ENCODE measurements around the gene EEF1AKMT4.
A peak's percentile ranks its signal among the peaks of the same experiment; 100 is the strongest.

Gene EEF1AKMT4

GRCh38 chr3:184249412-184250166 is at the start of gene EEF1AKMT4:
Gene EEF1AKMT4, plus strand, starts transcription at chr3:184249672. Its CDS starts 23 bp downstream, at chr3:184249695.
- Histone ChIP-seq H3K4me3 (ENCODE audit: low read length in 2 of 2) (peak within 1 kb of the TSS; percentile 74 to 99), H3K4me1 (ENCODE audit: control insufficient read depth in 2 of 2, insufficient read depth in 2 of 2, low read length in 2 of 2) (peaks cover 8 to 11% of the 10 kb centered on the region in 2 donors), H3K9me3 (ENCODE audit: control insufficient read depth in 2 of 2, low read length in 2 of 2) (no peaks in the 10 kb centered on the region), H3K9ac (ENCODE audit: low read depth in 1 of 2, low read length in 2 of 2) (peak within 1 kb of the TSS; percentile 82 to 92), H3K36me3 (ENCODE audit: control insufficient read depth in 2 of 2, insufficient read depth in 2 of 2, low read length in 2 of 2) (peaks cover 9 to 11% of the 10 kb centered on the region in 2 donors), H3K27me3 (ENCODE audit: control insufficient read depth in 2 of 2, insufficient read depth in 2 of 2, low read length in 2 of 2) (no peaks in the 10 kb centered on the region), H3K27ac (ENCODE audit: low read depth in 2 of 2, low read length in 2 of 2) (peak within 1 kb of the TSS; percentile 59 to 92)

GRCh38 chr3:184200825-184201224 is 48.6 kb upstream of the EEF1AKMT4 start:
- Histone ChIP-seq H3K36me3 (ENCODE audit: control insufficient read depth in 2 of 2, insufficient read depth in 2 of 2, low read length in 2 of 2) (peaks cover 2 to 4% of the 10 kb centered on the region in 2 donors), H3K27me3 (ENCODE audit: control insufficient read depth in 2 of 2, insufficient read depth in 2 of 2, low read length in 2 of 2) (no peaks in the 10 kb centered on the region), H3K4me1 (ENCODE audit: control insufficient read depth in 2 of 2, insufficient read depth in 2 of 2, low read length in 2 of 2) (no peaks in the 10 kb centered on the region), H3K9me3 (ENCODE audit: control insufficient read depth in 2 of 2, low read length in 2 of 2) (no peaks in the 10 kb centered on the region), H3K9ac (ENCODE audit: low read depth in 1 of 2, low read length in 2 of 2) (no peak overlapping the region), H3K4me3 (ENCODE audit: low read length in 2 of 2) (no peak overlapping the region), H3K27ac (ENCODE audit: low read depth in 2 of 2, low read length in 2 of 2) (no peak overlapping the region)

- Histone ChIP-seq H3K27me3 (ENCODE audit: control insufficient read depth in 2 of 2, insufficient read depth in 2 of 2, low read length in 2 of 2) (no peaks in the 10 kb centered on the region), H3K4me1 (ENCODE audit: control insufficient read depth in 2 of 2, insufficient read depth in 2 of 2, low read length in 2 of 2) (no peaks in the 10 kb centered on the region), H3K36me3 (ENCODE audit: control insufficient read depth in 2 of 2, insufficient read depth in 2 of 2, low read length in 2 of 2) (no peaks in the 10 kb centered on the region), H3K9me3 (ENCODE audit: control insufficient read depth in 2 of 2, low read length in 2 of 2) (no peaks in the 10 kb centered on the region), H3K4me3 (ENCODE audit: low read length in 2 of 2) (no peak overlapping the region), H3K9ac (ENCODE audit: low read depth in 1 of 2, low read length in 2 of 2) (no peak overlapping the region), H3K27ac (ENCODE audit: low read depth in 2 of 2, low read length in 2 of 2) (no peak overlapping the region)
These were observed 45.9 kb upstream of the EEF1AKMT4 start for GRCh38 chr3:184203526-184203925.

GRCh38 chr3:184209146-184209923 is 40.1 kb upstream of the EEF1AKMT4 start:
- Histone ChIP-seq H3K27ac (ENCODE audit: low read depth in 2 of 2, low read length in 2 of 2) (no peak overlapping the region), H3K9ac (ENCODE audit: low read depth in 1 of 2, low read length in 2 of 2) (no peak overlapping the region), H3K36me3 (ENCODE audit: control insufficient read depth in 2 of 2, insufficient read depth in 2 of 2, low read length in 2 of 2) (no peaks in the 10 kb centered on the region), H3K9me3 (ENCODE audit: control insufficient read depth in 2 of 2, low read length in 2 of 2) (no peaks in the 10 kb centered on the region), H3K4me1 (ENCODE audit: control insufficient read depth in 2 of 2, insufficient read depth in 2 of 2, low read length in 2 of 2) (no peaks in the 10 kb centered on the region), H3K4me3 (ENCODE audit: low read length in 2 of 2) (no peak overlapping the region), H3K27me3 (ENCODE audit: control insufficient read depth in 2 of 2, insufficient read depth in 2 of 2, low read length in 2 of 2) (no peaks in the 10 kb centered on the region)

GRCh38 chr3:184211297-184211696 is 38.2 kb upstream of the EEF1AKMT4 start:
- H3K4me1 ChIP-seq (ENCODE audit: control insufficient read depth in 2 of 2, insufficient read depth in 2 of 2, low read length in 2 of 2), result no peaks in the 10 kb centered on the region

GRCh38 chr3:184211718-184212117 is 37.8 kb upstream of the EEF1AKMT4 start:
- Histone ChIP-seq H3K27ac (ENCODE audit: low read depth in 2 of 2, low read length in 2 of 2) (no peak overlapping the region), H3K9me3 (ENCODE audit: control insufficient read depth in 2 of 2, low read length in 2 of 2) (no peaks in the 10 kb centered on the region), H3K4me3 (ENCODE audit: low read length in 2 of 2) (no peak overlapping the region), H3K36me3 (ENCODE audit: control insufficient read depth in 2 of 2, insufficient read depth in 2 of 2, low read length in 2 of 2) (no peaks in the 10 kb centered on the region), H3K9ac (ENCODE audit: low read depth in 1 of 2, low read length in 2 of 2) (no peak overlapping the region), H3K27me3 (ENCODE audit: control insufficient read depth in 2 of 2, insufficient read depth in 2 of 2, low read length in 2 of 2) (no peaks in the 10 kb centered on the region), H3K4me1 (ENCODE audit: control insufficient read depth in 2 of 2, insufficient read depth in 2 of 2, low read length in 2 of 2) (no peaks in the 10 kb centered on the region)

More at GRCh38 chr3:184211297-184211696, 38.2 kb upstream of the EEF1AKMT4 start:
- Histone ChIP-seq H3K27me3 (ENCODE audit: control insufficient read depth in 2 of 2, insufficient read depth in 2 of 2, low read length in 2 of 2) (no peaks in the 10 kb centered on the region), H3K36me3 (ENCODE audit: control insufficient read depth in 2 of 2, insufficient read depth in 2 of 2, low read length in 2 of 2) (no peaks in the 10 kb centered on the region), H3K27ac (ENCODE audit: low read depth in 2 of 2, low read length in 2 of 2) (no peak overlapping the region), H3K9me3 (ENCODE audit: control insufficient read depth in 2 of 2, low read length in 2 of 2) (no peaks in the 10 kb centered on the region), H3K4me3 (ENCODE audit: low read length in 2 of 2) (no peak overlapping the region), H3K9ac (ENCODE audit: low read depth in 1 of 2, low read length in 2 of 2) (no peak overlapping the region)

- Histone ChIP-seq H3K4me1 (ENCODE audit: control insufficient read depth in 2 of 2, insufficient read depth in 2 of 2, low read length in 2 of 2) (no peaks in the 10 kb centered on the region), H3K36me3 (ENCODE audit: control insufficient read depth in 2 of 2, insufficient read depth in 2 of 2, low read length in 2 of 2) (no peaks in the 10 kb centered on the region), H3K9me3 (ENCODE audit: control insufficient read depth in 2 of 2, low read length in 2 of 2) (no peaks in the 10 kb centered on the region), H3K4me3 (ENCODE audit: low read length in 2 of 2) (no peak overlapping the region), H3K27ac (ENCODE audit: low read depth in 2 of 2, low read length in 2 of 2) (no peak overlapping the region), H3K27me3 (ENCODE audit: control insufficient read depth in 2 of 2, insufficient read depth in 2 of 2, low read length in 2 of 2) (no peaks in the 10 kb centered on the region), H3K9ac (ENCODE audit: low read depth in 1 of 2, low read length in 2 of 2) (no peak overlapping the region)
These were observed 30.7 kb upstream of the EEF1AKMT4 start for GRCh38 chr3:184218814-184219213.

- H3K9ac ChIP-seq (ENCODE audit: low read depth in 1 of 2, low read length in 2 of 2), result no peak overlapping the region
- no peak overlapping the region for H3K4me3 ChIP-seq (ENCODE audit: low read length in 2 of 2)
- no peak overlapping the region for H3K27ac ChIP-seq (ENCODE audit: low read depth in 2 of 2, low read length in 2 of 2)
- H3K27me3 ChIP-seq (ENCODE audit: control insufficient read depth in 2 of 2, insufficient read depth in 2 of 2, low read length in 2 of 2), result peaks cover 0 to 2% of the 10 kb centered on the region in 2 donors
- H3K4me1 ChIP-seq (ENCODE audit: control insufficient read depth in 2 of 2, insufficient read depth in 2 of 2, low read length in 2 of 2), result no peaks in the 10 kb centered on the region
- H3K36me3 ChIP-seq (ENCODE audit: control insufficient read depth in 2 of 2, insufficient read depth in 2 of 2, low read length in 2 of 2), result no peaks in the 10 kb centered on the region
- no peaks in the 10 kb centered on the region for H3K9me3 ChIP-seq (ENCODE audit: control insufficient read depth in 2 of 2, low read length in 2 of 2)
These were observed 27.0 kb upstream of the EEF1AKMT4 start for GRCh38 chr3:184222521-184222920.

GRCh38 chr3:184223946-184224345 is 25.5 kb upstream of the EEF1AKMT4 start:
- Histone ChIP-seq H3K27me3 (ENCODE audit: control insufficient read depth in 2 of 2, insufficient read depth in 2 of 2, low read length in 2 of 2) (peaks cover 13 to 16% of the 10 kb centered on the region in 2 donors), H3K4me3 (ENCODE audit: low read length in 2 of 2) (no peak overlapping the region), H3K36me3 (ENCODE audit: control insufficient read depth in 2 of 2, insufficient read depth in 2 of 2, low read length in 2 of 2) (no peaks in the 10 kb centered on the region), H3K4me1 (ENCODE audit: control insufficient read depth in 2 of 2, insufficient read depth in 2 of 2, low read length in 2 of 2) (no peaks in the 10 kb centered on the region), H3K9ac (ENCODE audit: low read depth in 1 of 2, low read length in 2 of 2) (no peak overlapping the region), H3K9me3 (ENCODE audit: control insufficient read depth in 2 of 2, low read length in 2 of 2) (no peaks in the 10 kb centered on the region), H3K27ac (ENCODE audit: low read depth in 2 of 2, low read length in 2 of 2) (no peak overlapping the region)

GRCh38 chr3:184227481-184227935 is 22.0 kb upstream of the EEF1AKMT4 start:
- Histone ChIP-seq H3K36me3 (ENCODE audit: control insufficient read depth in 2 of 2, insufficient read depth in 2 of 2, low read length in 2 of 2) (no peaks in the 10 kb centered on the region), H3K4me3 (ENCODE audit: low read length in 2 of 2) (no peak overlapping the region), H3K27ac (ENCODE audit: low read depth in 2 of 2, low read length in 2 of 2) (no peak overlapping the region), H3K9me3 (ENCODE audit: control insufficient read depth in 2 of 2, low read length in 2 of 2) (no peaks in the 10 kb centered on the region), H3K27me3 (ENCODE audit: control insufficient read depth in 2 of 2, insufficient read depth in 2 of 2, low read length in 2 of 2) (peaks cover 36 to 41% of the 10 kb centered on the region in 2 donors), H3K9ac (ENCODE audit: low read depth in 1 of 2, low read length in 2 of 2) (no peak overlapping the region), H3K4me1 (ENCODE audit: control insufficient read depth in 2 of 2, insufficient read depth in 2 of 2, low read length in 2 of 2) (peaks cover 11 to 17% of the 10 kb centered on the region in 2 donors)
